ENCODE measurements around the gene AMFR. TPM values are rescaled to one million over a fixed set of nuclear protein-coding genes. Genes with fewer than 3 reads are reported as not detected.

AMFR gene
- total and polyA plus RNA-seq, 8 donors: 29.2 to 64.2 (median 47.3) TPM

- no peaks in the 10 kb centered on the region for H3K36me3 ChIP-seq
- H3K4me3 ChIP-seq: no peak overlapping the region
- H3K27ac ChIP-seq: no peak overlapping the region
- intact Hi-C loops (cut with DNase I): loop anchor here in 2 of 3 donors (5.0 to 10.0 kb wide), 3 partner anchors 277 to 375 kb away; no protein-coding TSS in a partner anchor
- no peaks in the 10 kb centered on the region for H3K27me3 ChIP-seq
- no peak for FAIRE-seq
- H3K9me3 ChIP-seq: no peaks in the 10 kb centered on the region
- no peak for ATAC-seq
- DNase-seq: no peak
- no peaks in the 10 kb centered on the region for H3K4me1 ChIP-seq
- TF ChIP-seq, protein P1, sequence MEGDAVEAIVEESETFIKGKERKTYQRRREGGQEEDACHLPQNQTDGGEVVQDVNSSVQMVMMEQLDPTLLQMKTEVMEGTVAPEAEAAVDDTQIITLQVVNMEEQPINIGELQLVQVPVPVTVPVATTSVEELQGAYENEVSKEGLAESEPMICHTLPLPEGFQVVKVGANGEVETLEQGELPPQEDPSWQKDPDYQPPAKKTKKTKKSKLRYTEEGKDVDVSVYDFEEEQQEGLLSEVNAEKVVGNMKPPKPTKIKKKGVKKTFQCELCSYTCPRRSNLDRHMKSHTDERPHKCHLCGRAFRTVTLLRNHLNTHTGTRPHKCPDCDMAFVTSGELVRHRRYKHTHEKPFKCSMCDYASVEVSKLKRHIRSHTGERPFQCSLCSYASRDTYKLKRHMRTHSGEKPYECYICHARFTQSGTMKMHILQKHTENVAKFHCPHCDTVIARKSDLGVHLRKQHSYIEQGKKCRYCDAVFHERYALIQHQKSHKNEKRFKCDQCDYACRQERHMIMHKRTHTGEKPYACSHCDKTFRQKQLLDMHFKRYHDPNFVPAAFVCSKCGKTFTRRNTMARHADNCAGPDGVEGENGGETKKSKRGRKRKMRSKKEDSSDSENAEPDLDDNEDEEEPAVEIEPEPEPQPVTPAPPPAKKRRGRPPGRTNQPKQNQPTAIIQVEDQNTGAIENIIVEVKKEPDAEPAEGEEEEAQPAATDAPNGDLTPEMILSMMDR (IDR thresholded peaks at IDR 0.05): no peak
- 77 to 88% methylated on average over 4 to 6 of the region's 6 CpGs for WGBS, 2 donors
These were observed 106.0 kb downstream of the AMFR start for GRCh38 chr16:56319376-56319775.

DNA sequence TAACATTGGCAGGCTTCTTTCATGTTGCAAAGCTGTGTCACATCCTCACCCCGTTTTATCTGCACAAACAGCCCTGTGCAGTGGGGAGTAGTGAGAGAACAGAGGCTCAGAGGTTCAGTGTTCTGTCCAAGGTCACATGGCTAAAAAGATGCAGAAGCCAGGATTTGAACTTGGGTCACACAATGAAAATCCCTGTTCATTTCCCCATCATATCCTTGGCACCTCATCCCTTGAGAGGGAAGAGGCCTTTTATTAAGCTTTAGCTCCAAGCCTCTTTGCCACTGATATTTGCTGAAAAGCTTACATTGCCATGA is 106.6 kb downstream of the AMFR start:
- 45 to 62% methylated on average over 1 of the region's 1 CpG for WGBS, 2 donors
- H3K4me3 ChIP-seq: no peak overlapping the region
- FAIRE-seq (no peak), ATAC-seq (no peak), DNase-seq (no peak)
- H3K4me1 ChIP-seq: no peaks in the 10 kb centered on the region
- no peaks in the 10 kb centered on the region for H3K9me3 ChIP-seq
- intact Hi-C loops (cut with DNase I): loop anchor here in 2 of 3 donors (5.0 to 10.0 kb wide), 3 partner anchors 276 to 374 kb away; no protein-coding TSS in a partner anchor
- H3K27me3 ChIP-seq: no peaks in the 10 kb centered on the region
- H3K36me3 ChIP-seq: no peaks in the 10 kb centered on the region
- no peak overlapping the region for H3K27ac ChIP-seq
- TF ChIP-seq, protein P1 (IDR thresholded peaks at IDR 0.05): no peak

DNA sequence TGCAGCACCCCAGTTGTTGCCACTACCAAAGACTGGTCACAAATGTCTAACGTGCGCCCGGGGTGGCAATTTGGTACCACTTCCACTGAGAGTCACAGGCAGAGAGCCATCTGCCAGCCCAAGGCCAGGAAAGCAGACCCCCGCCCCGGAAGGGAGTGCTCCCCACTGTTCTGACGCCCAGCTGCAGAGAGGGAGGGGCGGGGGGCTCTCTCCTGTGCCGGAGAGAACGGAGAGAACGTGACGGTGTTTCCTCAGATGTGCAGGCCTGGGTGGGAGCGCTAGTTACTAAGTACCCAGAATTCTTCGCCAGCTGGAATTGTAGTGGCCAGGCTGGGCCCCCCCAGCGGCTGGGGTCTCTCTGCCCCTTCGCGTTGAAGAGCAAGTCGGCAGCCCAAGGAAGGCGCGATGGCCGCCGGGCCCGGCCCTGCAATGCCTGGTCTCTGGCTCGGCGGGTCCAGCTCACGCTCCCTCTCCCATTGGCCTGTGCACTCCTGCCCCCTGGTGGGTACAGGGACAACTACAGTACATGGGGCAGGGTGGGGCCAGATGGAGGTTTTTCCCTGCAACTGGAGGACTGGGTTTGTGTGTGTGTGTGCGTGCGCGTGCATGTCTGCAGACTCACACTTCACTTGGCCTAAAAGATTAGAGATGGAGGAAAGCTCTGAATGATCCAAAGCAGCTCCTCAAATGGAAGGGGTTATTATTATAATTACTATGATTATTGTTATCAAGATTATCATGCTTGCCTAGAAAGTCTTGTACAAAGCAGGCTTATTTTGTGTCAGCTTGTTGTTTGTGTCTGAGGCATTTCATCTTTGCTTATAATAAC is 107.1 kb downstream of the AMFR start:
- Histone ChIP-seq H3K4me1 (no peaks in the 10 kb centered on the region), H3K9me3 (no peaks in the 10 kb centered on the region), H3K4me3 (peak overlapping the region in 1 of 4 donors; percentile 28), H3K27ac (no peak overlapping the region), H3K36me3 (no peaks in the 10 kb centered on the region), H3K27me3 (no peaks in the 10 kb centered on the region)
- intact Hi-C loops (cut with DNase I): loop anchor here in 2 of 3 donors (5.0 to 10.0 kb wide), 3 partner anchors 276 to 373 kb away; no protein-coding TSS in a partner anchor
- TF ChIP-seq, protein P1 (IDR thresholded peaks at IDR 0.05): peak; percentile 43 to 98 (median 94)
- WGBS, 2 donors: 14 to 16% methylated on average over 28 of the region's 28 CpGs
- DNase-seq: peak; percentile 38 to 91 (median 81)
- no peak for FAIRE-seq
- peak; percentile 94 to 99 (median 99) for ATAC-seq

DNA sequence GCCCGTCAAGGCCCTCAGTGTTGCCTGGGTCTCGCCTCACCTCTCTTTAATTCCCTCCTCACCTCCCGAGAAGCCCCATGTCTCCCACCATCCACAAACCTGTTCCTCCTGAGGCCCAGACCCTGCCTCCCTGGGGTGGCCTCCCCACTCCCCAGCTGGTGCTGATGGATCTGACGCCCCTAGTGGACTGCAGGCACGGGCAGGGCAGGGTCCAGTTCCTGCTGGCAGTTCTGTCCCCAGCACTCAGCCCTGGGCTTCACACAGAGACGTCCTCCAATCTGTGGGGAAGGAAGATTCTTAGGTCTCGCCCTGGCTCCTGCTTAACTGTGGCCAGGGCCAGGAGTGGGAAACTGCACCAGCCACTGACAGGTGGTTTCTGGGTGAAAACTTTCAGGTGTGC is 108.8 kb downstream of the AMFR start:
- H3K36me3 ChIP-seq: no peaks in the 10 kb centered on the region
- H3K27ac ChIP-seq: no peak overlapping the region
- H3K4me1 ChIP-seq: no peaks in the 10 kb centered on the region
- intact Hi-C loops (cut with DNase I): loop anchor here in 2 of 3 donors (5.0 to 10.0 kb wide), 3 partner anchors 274 to 372 kb away; no protein-coding TSS in a partner anchor
- no peak overlapping the region for H3K4me3 ChIP-seq
- 68 to 81% methylated on average over 7 of the region's 7 CpGs for WGBS, 2 donors
- no peaks in the 10 kb centered on the region for H3K27me3 ChIP-seq
- no peak for ATAC-seq
- TF ChIP-seq, protein P1 (IDR thresholded peaks at IDR 0.05): no peak
- no peak for FAIRE-seq
- no peaks in the 10 kb centered on the region for H3K9me3 ChIP-seq
- DNase-seq: no peak

- Histone ChIP-seq H3K27ac (no peak overlapping the region), H3K4me1 (no peaks in the 10 kb centered on the region), H3K27me3 (no peaks in the 10 kb centered on the region), H3K36me3 (no peaks in the 10 kb centered on the region), H3K9me3 (no peaks in the 10 kb centered on the region), H3K4me3 (no peak overlapping the region)
- ATAC-seq (no peak), FAIRE-seq (no peak), DNase-seq (no peak)
- intact Hi-C loops (cut with DNase I): loop anchor here in 2 of 3 donors (5.0 to 10.0 kb wide), 3 partner anchors 274 to 371 kb away; no protein-coding TSS in a partner anchor
- 84 to 89% methylated on average over 7 of the region's 7 CpGs for WGBS, 2 donors
- TF ChIP-seq, protein P1 (IDR thresholded peaks at IDR 0.05): no peak
These were observed 109.4 kb downstream of the AMFR start for GRCh38 chr16:56315955-56316354.
